HT1080 (cell line): ENCODE data around the gene FGF12. TPM values are rescaled to one million over a fixed set of nuclear protein-coding genes. Genes with fewer than 3 reads are reported as not detected.

Experiments used
- DNase-seq: peaks from one replicate; pipeline ENCODE4 v3.0.0-alpha.2; 2015; ENCODE audit warnings: low read depth
- total RNA-seq: library from RNA; depleted of rRNA; stranded (reverse); fragments of >200 nt; shearing (Covaris generic); gene quantifications from 2 replicates; pipeline ENCODE4 v1.2.3, GENCODE V29; 2014

The FGF12 gene
- total RNA-seq, 1 experiment from 2014 or later = 2.2 TPM

GRCh38 chr3:192351441-192351840 is 375.9 kb downstream of the FGF12 start:
- no peak for DNase-seq

- DNase-seq = no peak
These were observed 387.3 kb downstream of the FGF12 start for GRCh38 chr3:192340031-192340430.

- DNase-seq = no peak
These were observed 388.1 kb downstream of the FGF12 start for GRCh38 chr3:192339214-192339613.

- DNase-seq = no peak
These were observed 391.1 kb downstream of the FGF12 start for GRCh38 chr3:192336286-192336685.

DNA sequence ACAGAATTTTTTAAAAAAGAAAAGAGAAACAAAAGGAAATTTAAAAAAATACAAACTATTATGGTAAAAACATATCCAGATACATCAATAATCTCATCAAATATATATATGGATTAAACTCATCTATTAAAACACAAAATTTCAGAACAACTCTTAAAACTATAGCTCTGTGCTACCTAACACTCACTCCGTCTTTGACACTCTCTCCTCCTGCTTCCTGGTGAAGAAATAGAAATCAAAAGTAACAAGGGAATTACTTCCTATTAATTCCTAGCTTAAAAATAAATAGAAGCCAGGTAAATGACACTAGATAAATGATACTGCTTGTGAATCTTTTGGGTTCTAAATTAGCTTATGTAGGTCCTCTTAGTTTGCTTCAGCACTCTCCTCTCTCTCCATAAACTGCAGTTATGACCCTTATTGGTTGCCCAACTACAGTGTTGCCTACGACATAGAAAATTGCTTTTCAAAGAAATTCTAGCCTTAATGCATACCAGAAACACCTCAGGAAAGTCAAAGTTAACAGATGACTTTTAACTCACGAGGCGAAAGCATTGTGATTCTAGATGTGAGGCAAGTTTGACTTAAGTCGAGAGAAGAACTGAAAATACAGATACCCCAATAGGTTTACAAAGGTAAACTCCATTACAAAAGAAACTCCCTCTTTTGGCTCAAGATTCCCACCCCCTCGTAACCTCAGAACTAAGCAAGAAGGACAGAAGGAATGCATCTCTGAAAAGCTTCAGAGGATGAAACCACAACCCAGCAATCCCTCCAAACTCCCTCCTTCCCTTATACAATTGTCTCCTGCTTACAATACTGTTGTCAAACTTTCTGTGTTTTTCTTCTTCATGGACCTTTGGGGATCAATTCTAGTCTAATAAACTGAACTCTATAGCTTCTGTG is 394.7 kb downstream of the FGF12 start:
- no peak for DNase-seq

DNA sequence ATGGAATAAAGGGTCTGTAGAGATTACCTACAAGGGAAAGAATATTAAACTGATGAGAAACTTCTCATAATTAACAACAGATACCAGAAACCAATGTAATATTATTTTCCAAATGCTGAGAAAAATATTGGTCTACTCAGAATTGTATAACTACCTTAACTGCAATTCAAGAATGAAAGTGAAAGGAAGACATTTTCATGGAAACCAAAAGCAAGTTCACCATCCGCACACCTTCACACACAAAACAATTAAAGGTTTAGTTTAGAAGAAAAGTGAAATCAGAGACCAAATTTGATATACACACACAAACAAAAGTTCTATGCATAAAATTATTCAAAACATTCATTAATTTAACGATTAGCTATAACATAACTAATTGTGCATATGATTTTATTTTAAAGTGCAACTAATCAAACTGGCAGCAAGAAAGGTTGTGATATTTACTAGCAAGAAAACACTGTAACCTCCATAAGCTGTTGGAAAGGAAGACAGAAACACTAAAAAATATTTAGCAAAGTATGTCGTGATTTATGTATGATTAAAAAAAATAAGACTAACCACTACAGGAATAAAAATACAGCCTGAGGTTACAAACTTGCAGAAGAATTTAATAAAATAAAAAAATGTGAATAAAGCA is 395.5 kb downstream of the FGF12 start:
- DNase-seq = peak; percentile 39

DNA sequence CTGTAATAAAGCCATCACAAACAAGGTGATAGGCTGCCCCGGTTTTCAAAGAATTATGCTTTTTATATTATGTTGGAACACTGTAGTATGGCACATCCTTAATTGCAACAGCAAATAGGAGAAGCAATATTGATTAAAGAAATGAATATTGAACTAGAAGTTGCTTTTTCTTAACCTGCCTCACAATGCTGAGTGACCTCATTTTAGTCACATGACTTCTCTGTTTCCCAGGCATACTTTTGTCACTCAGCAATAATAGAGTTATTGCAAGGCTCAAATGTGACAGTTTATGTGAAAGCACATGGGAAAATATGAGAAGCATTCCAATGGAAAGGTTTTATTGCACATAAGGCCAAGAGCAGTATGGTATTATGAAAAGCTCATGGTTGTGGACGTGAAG is 400.7 kb downstream of the FGF12 start:
- no peak for DNase-seq

DNA sequence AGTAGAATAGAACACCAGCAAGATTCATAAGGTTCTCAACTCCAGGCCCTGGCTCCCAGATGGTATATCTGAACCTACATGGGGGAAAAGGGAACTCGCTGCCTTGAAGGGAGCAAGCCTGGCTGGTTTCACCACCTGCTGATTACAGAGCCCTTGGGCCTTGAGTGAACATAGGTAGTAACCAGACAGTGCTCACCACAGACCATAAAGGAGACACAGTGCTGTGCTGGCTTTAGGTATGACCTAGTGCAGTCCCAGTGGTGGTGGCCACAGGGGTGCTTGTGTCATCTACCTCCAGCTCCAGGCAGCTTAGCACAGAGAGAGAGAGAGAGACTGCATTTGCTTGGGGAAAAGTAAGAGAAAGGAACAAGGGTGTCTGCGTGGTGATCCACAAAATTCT is 409.8 kb downstream of the FGF12 start:
- no peak for DNase-seq

- DNase-seq = no peak
These were observed 413.7 kb downstream of the FGF12 start for GRCh38 chr3:192313605-192314004.

DNA sequence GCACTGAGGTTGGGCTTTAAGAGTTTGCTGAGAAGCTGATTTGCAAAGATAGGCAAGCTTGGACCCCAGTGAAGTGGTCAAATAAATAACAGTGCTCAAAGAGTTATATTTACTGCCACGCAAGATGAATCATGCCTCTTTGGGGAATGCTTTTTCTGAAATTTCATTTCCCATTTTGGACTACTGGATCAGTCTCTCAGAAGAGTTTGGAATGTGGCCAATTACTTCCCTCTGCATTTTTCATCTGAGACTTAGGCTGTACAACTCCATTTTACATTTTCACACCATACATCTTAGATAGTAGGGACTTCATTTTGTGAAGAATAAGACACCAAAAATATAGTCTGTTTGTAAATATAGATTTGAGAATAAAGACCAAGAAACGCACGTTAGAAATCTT is 419.7 kb downstream of the FGF12 start:
- no peak for DNase-seq

GRCh38 chr3:192303235-192303634 is 424.1 kb downstream of the FGF12 start:
- DNase-seq = no peak

GRCh38 chr3:192302721-192303120 is 424.6 kb downstream of the FGF12 start:
- DNase-seq = no peak

DNA sequence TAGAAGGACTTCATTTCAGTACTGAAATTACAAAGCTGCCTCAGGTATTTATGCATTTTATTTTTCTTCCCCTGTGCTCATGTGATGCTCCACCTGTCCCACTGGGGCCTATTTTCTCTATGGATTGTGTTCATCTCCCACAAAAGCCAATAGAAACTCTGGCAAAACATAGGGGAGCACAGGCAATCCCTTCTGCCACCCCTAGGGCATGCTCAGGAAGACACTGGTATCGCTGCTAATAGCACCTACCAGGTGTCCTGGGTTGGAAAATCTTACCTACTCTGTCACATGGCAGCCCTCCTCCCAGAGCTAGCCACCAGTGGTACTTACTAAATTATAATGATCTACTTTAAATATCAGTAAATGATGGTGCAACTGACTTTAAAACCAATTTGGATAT is 427.4 kb downstream of the FGF12 start:
- DNase-seq = no peak

DNA sequence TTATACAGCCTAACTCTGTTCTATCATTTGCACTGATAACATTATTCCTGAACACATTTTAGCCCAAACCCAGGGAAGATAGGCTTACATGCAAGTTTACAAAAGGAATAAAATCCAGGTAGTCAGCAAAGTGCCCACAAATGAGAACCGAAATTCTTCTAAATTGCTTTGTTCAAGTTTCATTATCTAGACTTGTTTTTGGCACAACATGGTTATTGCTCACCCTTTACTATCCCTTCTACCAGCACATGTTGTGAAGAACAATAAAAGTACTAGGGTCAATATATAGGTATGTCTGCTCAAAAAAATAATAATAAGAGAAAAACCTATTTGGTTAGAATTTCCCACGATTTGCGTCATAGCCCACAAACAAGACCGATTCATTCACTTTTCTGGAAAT is 430.5 kb downstream of the FGF12 start:
- no peak for DNase-seq

DNA sequence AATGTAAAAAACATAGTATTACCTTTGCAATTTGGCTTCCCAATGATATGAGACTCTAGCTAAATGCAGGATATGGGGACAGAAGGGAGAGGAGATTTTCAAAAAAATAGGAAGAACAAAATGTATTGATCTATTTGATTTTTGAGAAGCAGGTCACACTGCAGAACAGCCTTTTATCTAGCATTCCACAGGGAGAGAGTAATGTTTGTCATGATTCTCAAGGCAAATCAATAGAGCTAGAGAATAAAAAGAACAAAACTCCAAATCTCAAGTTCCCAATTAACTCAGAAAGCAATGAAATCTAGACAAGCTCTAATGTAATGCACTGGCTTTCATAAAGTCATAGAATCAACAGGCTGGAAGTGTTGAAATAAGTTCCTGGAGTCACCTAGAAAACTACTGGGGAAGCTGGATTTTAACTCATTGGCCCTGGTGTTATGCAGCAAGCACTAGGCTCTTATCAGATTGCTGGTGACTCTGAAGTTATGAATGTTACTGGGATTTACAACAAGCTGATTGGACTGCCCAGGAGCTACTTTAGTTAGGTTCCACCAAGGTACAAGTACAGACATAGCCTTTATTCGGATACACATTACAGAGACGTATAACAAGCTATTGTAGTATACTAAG is 442.8 kb downstream of the FGF12 start:
- no peak for DNase-seq

DNA sequence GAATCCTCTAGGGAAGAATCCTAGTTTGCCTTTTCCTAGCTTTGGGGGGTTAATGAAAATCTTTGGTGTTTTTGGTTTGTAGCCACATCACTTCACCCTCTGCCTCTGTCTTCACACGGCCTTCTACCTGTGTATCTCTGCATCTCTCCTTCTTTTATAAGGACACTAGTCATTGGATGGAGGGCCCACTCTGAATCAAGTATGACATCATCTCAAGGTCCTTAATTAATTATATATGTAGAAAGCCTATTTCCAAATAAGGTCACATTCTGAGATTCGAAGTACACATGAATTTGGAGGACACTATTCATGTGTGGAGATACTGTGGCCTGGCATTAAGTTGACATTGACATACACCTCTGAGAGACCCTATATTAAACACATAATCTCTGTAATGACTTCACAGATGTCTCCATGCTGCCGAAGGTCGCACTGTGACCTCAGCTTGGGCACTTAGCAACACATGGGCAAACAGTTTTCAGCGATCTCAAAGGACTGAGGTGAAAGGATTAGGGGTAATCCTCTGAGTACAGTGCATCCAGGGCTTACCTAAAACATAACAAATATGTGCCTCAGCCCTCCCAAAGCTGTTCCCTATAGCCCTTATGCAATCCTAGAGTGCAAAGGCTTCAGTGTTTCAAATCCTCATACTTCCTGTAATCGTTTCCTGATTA is 446.0 kb downstream of the FGF12 start:
- no peak for DNase-seq

GRCh38 chr3:192279664-192280063 is 447.7 kb downstream of the FGF12 start:
- DNase-seq = no peak

DNA sequence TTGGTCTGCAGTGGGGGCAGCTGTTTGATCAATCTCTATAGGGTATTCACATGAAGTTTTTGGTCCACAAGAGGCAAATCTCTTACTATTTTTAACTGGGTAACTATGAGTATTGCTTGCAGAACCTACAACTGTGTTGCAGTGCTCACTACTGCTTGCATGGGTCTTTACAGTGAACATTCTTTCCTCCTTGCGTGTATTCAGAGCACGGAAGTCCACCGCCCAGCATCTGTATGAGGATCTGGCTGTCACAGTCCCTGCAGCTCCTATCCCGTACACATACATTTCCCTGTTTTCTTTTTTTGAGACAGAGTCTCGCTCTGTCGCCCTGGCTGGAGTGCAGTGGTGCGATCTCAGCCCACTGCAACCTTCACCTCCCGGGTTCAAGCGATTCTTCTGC is 449.9 kb downstream of the FGF12 start:
- DNase-seq = no peak

DNA sequence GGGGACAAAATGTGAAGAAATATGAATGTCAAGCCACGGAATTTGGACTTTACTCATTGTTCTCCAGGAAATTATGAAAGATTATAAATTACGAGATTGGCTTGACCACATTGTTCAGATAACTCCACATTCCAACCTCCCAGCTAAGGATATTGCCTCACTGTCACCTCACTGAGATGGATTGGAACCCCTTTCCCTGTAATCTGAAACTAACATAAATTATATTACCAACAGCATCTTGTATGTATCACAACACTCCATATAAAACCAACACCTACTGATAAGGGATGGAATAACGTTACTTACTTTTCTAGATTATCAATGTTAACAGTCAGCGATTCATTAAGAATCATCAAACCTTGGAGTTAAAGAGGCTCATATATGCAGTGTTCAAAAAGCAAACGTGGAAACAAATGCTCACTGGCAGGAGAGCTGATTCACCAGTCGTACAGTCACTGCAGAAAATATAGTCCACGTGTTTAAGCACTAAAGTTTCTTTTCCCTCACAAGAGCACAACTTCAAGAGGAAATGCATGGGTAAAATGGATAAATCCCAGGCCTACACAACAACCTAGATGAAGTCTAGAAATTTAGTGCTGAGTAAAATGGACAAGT is 451.5 kb downstream of the FGF12 start:
- DNase-seq = peak; percentile 32

DNA sequence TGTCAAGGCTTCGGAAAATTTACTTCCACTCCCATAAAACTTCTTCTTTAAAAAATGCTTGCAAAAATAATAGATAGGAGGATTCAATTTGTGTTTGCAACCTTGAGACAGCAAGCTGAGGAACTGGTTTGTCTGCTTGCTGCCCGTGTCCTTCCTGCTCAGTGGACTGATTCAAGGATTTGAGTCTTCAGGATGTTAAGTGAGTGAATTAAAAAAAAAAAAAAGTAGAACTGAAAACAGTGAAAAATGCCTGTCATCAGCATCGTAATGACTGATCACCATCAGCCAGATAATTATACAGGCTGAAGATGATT is 453.7 kb downstream of the FGF12 start:
- DNase-seq = no peak

- DNase-seq = no peak
These were observed 454.2 kb downstream of the FGF12 start for GRCh38 chr3:192273001-192273696.
